Transverse colon (tissue), 4 donors: Measurements from ENCODE around the gene ARID3B.

Experiments used
- CTCF ChIP-seq, 5 experiments: fragments of 200-600 bp in 3 of 5; fragments of 450-650 bp in 2 of 5; sonication (generic) in 3 of 5; IDR thresholded peaks; 1 replicate in 2 of 5; 2 replicates in 3 of 5; pipeline ENCODE4 v1.5.1; 2016 to 2017; ENCODE audit warnings: antibody characterized with exemption in 5 of 5, inconsistent platforms in 3 of 5, mild to moderate bottlenecking in 2 of 5, moderate library complexity in 1 of 5
- EP300 ChIP-seq: sonication (generic); formaldehyde crosslinking; IDR thresholded peaks from one replicate; pipeline ENCODE4 v1.6.1; 2017; ENCODE audit warnings: antibody characterized with exemption, low read depth
- POLR2A ChIP-seq: fragments of 450-650 bp; IDR thresholded peaks from one replicate; pipeline ENCODE4 v1.6.1; 2016; ENCODE audit warnings: antibody characterized with exemption, mild to moderate bottlenecking, moderate library complexity
- POLR2AphosphoS5 ChIP-seq, 3 donors: sonication (generic); formaldehyde crosslinking; IDR thresholded peaks; one replicate each; pipeline ENCODE4 v1.6.1; 2016; ENCODE audit warnings: antibody characterized with exemption in 3 of 3

- TF ChIP-seq CTCF (IDR thresholded peaks at IDR 0.05) (no peak), EP300 (no peak), POLR2AphosphoS5 (IDR thresholded peaks at IDR 0.05) (no peak), POLR2A (no peak)
Measured at GRCh38 chr15:74504836-74505235, 36.2 kb upstream of the ARID3B start.
